CD4-positive, alpha-beta T cell (primary cell): ENCODE measurements around the gene SCIN. TPM values are rescaled to one million over a fixed set of nuclear protein-coding genes. Genes with fewer than 3 reads are reported as not detected.

ENCODE experiments used
- ATAC-seq: fragments of 200-7000 bp; cut with Tn5 transposase; one replicate; pipeline ENCODE4 v1.10.0; 2022; ENCODE audit warnings: mild to moderate bottlenecking; ENCODE audit not compliant: poor library complexity
- CTCF ChIA-PET: fragments of 350-600 bp; sonication (Branson Sonifier 250); formaldehyde crosslinking; loops from one replicate; lab custom pipeline; 2021; ENCODE audit warnings: antibody characterized with exemption, inconsistent platforms; lab: Charles Lee
- POLR2A ChIA-PET: fragments of 350-600 bp; sonication (Branson Sonifier 250); formaldehyde crosslinking; loops from one replicate; lab custom pipeline; 2021; ENCODE audit warnings: antibody characterized with exemption, inconsistent platforms; lab: Charles Lee
- DNase-seq, 14 experiments: peaks; one replicate each; pipeline ENCODE4 v3.0.0-alpha.2; 2013 to 2020; ENCODE audit warnings: mixed read lengths in 2 of 14
- H3K27ac ChIP-seq, 2 donors: one replicate each; pipeline versions ENCODE4 v1.5.1 to v1.7.0; 2013; ENCODE audit warnings: low read length in 2 of 2, low read depth in 1 of 2, mild to moderate bottlenecking in 1 of 2
- H3K27me3 ChIP-seq, 2 experiments: 1 replicate in 1 of 2; 2 replicates in 1 of 2; pipeline versions ENCODE4 v1.6.1 to v1.7.0; 2013; ENCODE audit warnings: low read length in 2 of 2, control low read depth in 1 of 2, mild to moderate bottlenecking in 1 of 2, moderate library complexity in 1 of 2; ENCODE audit not compliant: insufficient read depth in 2 of 2, control insufficient read depth in 1 of 2
- H3K36me3 ChIP-seq: one replicate; pipeline ENCODE4 v1.6.1; 2013; ENCODE audit warnings: low read length, control low read depth; ENCODE audit not compliant: insufficient read depth
- H3K4me1 ChIP-seq: one replicate; pipeline ENCODE4 v1.6.1; 2013; ENCODE audit warnings: low read length, control low read depth; ENCODE audit not compliant: insufficient read depth
- H3K4me3 ChIP-seq: one replicate; pipeline ENCODE4 v1.5.1; 2013; ENCODE audit warnings: mild to moderate bottlenecking, low read length, moderate library complexity
- H3K9me3 ChIP-seq, 2 experiments: 1 replicate in 1 of 2; 2 replicates in 1 of 2; pipeline versions ENCODE4 v1.6.1 to v1.7.0; 2013; ENCODE audit warnings: low read length in 2 of 2, mild to moderate bottlenecking in 2 of 2, control low read depth in 1 of 2, moderate library complexity in 1 of 2; ENCODE audit not compliant: control insufficient read depth in 1 of 2, insufficient read depth in 1 of 2
- H3K27ac Mint-ChIP-seq: one replicate; pipeline ENCODE4 v1.8.0; 2020; ENCODE audit warnings: mixed read lengths
- H3K27me3 Mint-ChIP-seq: one replicate; pipeline ENCODE4 v1.8.0; 2021; ENCODE audit warnings: mixed read lengths
- H3K36me3 Mint-ChIP-seq: one replicate; pipeline ENCODE4 v1.8.0; 2021; ENCODE audit warnings: low read depth, mixed read lengths
- H3K4me1 Mint-ChIP-seq: one replicate; pipeline ENCODE4 v1.8.0; 2021; ENCODE audit warnings: low read depth, mixed read lengths
- H3K4me3 Mint-ChIP-seq: one replicate; pipeline ENCODE4 v1.8.0; 2020; ENCODE audit warnings: mild to moderate bottlenecking, mixed read lengths
- H3K9me3 Mint-ChIP-seq: one replicate; pipeline ENCODE4 v1.8.0; 2020; ENCODE audit warnings: mixed read lengths
- intact Hi-C, 2 experiments: fragments of 100-400 bp; cut with DNase I in 1 of 2; cut with micrococcal nuclease in 1 of 2; formaldehyde crosslinking; loops; one replicate each; pipeline versions ENCODE4 v1.15.1 to v1.9.0; 2023 to 2025; cut with DNase I, micrococcal nuclease
- total RNA-seq, 174 experiments: library from RNA in 2 of 174; stranded (reverse) in 2 of 174; gene quantifications; one replicate each; pipeline ENCODE4 v1.2.3 and lab custom pipeline; 2021 to 2026
- TF ChIP-seq, protein P1 (sequence below): fragments of 200-600 bp; IDR thresholded peaks from one replicate; pipeline ENCODE4 v1.8.0; 2022; ENCODE audit warnings: antibody characterized with exemption, mild to moderate bottlenecking

Gene SCIN
- total RNA-seq, 2 experiments from 2014 or later, result 0.08 TPM; not detected in 1

DNA sequence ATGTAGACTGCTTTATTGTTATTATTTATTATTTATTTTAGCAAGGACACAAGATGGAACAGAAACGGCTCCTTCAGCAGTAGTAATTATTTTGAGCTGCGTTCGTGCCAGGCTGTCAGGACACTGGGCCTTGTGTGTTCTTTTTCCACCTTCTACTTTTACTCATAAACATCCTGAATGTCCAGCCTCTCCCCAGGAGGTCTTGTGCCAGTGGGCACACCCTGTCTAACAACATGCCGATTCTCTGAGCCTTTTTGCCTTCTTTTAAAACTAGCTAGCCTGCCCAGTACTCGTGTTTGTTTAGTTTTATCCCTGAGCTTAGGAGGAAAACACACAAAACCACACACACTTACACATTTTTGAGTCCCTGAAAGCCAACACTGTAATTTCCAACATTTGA is 1.2 kb downstream of the SCIN start:
- Histone ChIP-seq H3K27me3 (peaks cover 24 to 39% of the 10 kb centered on the region in 2 experiments), H3K9me3 (peaks cover 0 to 10% of the 10 kb centered on the region in 2 experiments), H3K4me1 (peaks cover 19% of the 10 kb centered on the region), H3K36me3 (no peaks in the 10 kb centered on the region), H3K27ac (no peak overlapping the region), H3K4me3 (no peak overlapping the region)
- no peak overlapping the region for H3K27ac Mint-ChIP-seq
- H3K9me3 Mint-ChIP-seq, result no peaks in the 10 kb centered on the region
- DNase-seq (no peak), ATAC-seq (no peak)
- intact Hi-C loops, result no loop called here
- ChIA-PET CTCF (interaction anchor here (0.5 kb wide), 1 partner anchor 92 kb away, joined by 4 read pairs; no protein-coding TSS in a partner anchor), POLR2A (no interaction called here)
- no peak overlapping the region for H3K4me3 Mint-ChIP-seq
- H3K4me1 Mint-ChIP-seq, result peaks cover 11% of the 10 kb centered on the region
- TF ChIP-seq, protein P1, sequence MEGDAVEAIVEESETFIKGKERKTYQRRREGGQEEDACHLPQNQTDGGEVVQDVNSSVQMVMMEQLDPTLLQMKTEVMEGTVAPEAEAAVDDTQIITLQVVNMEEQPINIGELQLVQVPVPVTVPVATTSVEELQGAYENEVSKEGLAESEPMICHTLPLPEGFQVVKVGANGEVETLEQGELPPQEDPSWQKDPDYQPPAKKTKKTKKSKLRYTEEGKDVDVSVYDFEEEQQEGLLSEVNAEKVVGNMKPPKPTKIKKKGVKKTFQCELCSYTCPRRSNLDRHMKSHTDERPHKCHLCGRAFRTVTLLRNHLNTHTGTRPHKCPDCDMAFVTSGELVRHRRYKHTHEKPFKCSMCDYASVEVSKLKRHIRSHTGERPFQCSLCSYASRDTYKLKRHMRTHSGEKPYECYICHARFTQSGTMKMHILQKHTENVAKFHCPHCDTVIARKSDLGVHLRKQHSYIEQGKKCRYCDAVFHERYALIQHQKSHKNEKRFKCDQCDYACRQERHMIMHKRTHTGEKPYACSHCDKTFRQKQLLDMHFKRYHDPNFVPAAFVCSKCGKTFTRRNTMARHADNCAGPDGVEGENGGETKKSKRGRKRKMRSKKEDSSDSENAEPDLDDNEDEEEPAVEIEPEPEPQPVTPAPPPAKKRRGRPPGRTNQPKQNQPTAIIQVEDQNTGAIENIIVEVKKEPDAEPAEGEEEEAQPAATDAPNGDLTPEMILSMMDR, result no peak
- H3K36me3 Mint-ChIP-seq, result no peaks in the 10 kb centered on the region
- H3K27me3 Mint-ChIP-seq, result peaks cover 54% of the 10 kb centered on the region

DNA sequence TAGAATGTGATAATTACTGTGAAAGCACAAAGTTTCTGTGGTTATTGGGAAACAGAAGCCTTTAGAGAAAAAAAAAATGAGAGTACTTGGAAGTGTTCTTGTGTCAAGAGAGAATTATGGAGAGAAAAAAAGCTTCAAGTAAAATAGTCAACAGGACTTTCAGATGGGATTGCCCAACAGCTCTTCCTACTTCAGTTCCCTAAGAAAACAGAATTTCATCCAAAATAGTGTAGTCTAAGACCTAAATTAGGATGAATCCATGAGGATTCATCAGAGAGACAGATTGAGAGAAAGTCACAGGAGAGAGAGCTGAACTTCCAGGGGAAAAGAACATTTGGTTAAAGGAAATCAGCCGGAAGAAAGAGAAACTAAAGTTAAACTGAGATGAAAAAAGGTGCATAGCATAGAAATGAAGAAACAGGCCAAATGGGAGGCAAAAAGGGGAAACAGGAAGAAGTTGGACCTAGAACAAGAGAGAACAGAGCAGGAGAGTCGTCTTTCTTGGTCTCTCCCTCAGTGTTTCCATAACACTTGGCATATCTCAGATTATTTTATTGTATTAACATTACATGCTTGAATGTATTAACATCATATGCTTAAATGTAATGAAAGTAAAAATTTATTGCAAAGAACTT is 2.5 kb downstream of the SCIN start:
- no peak overlapping the region for H3K4me3 ChIP-seq

DNA sequence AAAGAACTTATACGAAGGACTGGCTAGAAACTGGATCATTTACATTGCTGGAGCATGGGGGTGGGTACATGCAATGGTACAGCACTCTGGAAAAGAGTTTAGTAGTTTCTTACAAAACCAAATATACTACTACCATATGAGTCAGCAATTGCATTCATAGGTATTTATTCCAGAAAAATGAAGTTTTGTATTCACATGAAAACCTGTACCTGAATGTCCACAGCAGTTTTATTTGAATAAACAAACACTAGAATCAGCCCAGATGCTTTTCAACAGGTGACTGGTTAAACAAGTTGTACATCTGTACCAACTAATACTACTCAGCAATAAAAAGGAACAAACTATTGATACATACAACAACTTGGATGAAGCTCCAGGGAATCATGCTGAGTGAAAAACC is 3.4 kb downstream of the SCIN start:
- POLR2A ChIA-PET, result no interaction called here
- no peak overlapping the region for H3K4me3 ChIP-seq
- intact Hi-C loops, result no loop called here
- peaks cover 19% of the 10 kb centered on the region for H3K4me1 ChIP-seq
- CTCF ChIA-PET, result no interaction called here
- ATAC-seq (no peak), DNase-seq (no peak)
- no peak overlapping the region for H3K27ac ChIP-seq
- no peaks in the 10 kb centered on the region for H3K9me3 Mint-ChIP-seq
- no peaks in the 10 kb centered on the region for H3K36me3 Mint-ChIP-seq
- H3K27me3 Mint-ChIP-seq, result peaks cover 36% of the 10 kb centered on the region
- H3K4me1 Mint-ChIP-seq, result peaks cover 11% of the 10 kb centered on the region
- no peaks in the 10 kb centered on the region for H3K36me3 ChIP-seq
- H3K9me3 ChIP-seq, result peaks cover 0 to 10% of the 10 kb centered on the region in 2 experiments
- H3K27ac Mint-ChIP-seq, result no peak overlapping the region
- no peak overlapping the region for H3K4me3 Mint-ChIP-seq
- TF ChIP-seq, protein P1, result no peak
- peaks cover 24 to 36% of the 10 kb centered on the region in 2 experiments for H3K27me3 ChIP-seq

More for the DNA sequence above, 2.5 kb downstream of the SCIN start:
- no peak for ATAC-seq
- H3K27ac Mint-ChIP-seq, result no peak overlapping the region
- POLR2A ChIA-PET, result no interaction called here
- H3K9me3 Mint-ChIP-seq, result no peaks in the 10 kb centered on the region
- peaks cover 11% of the 10 kb centered on the region for H3K4me1 Mint-ChIP-seq
- no peak overlapping the region for H3K4me3 Mint-ChIP-seq
- no peak for DNase-seq
- H3K36me3 ChIP-seq, result no peaks in the 10 kb centered on the region
- no peaks in the 10 kb centered on the region for H3K36me3 Mint-ChIP-seq
- TF ChIP-seq, protein P1, result no peak
- CTCF ChIA-PET, result no interaction called here
- intact Hi-C loops, result no loop called here
- H3K27ac ChIP-seq, result no peak overlapping the region
- peaks cover 19% of the 10 kb centered on the region for H3K4me1 ChIP-seq
- peaks cover 0 to 10% of the 10 kb centered on the region in 2 experiments for H3K9me3 ChIP-seq
- peaks cover 24 to 39% of the 10 kb centered on the region in 2 experiments for H3K27me3 ChIP-seq
- peaks cover 41% of the 10 kb centered on the region for H3K27me3 Mint-ChIP-seq
